HG03196 (cell line): Measurements from ENCODE around the gene CERS6.

ENCODE experiments used
- ATAC-seq: cut with Tn5 transposase; IDR thresholded peaks from one replicate; pipeline ENCODE4 v1.9.1; 2021; ENCODE audit not compliant: unreplicated experiment

Gene CERS6

DNA sequence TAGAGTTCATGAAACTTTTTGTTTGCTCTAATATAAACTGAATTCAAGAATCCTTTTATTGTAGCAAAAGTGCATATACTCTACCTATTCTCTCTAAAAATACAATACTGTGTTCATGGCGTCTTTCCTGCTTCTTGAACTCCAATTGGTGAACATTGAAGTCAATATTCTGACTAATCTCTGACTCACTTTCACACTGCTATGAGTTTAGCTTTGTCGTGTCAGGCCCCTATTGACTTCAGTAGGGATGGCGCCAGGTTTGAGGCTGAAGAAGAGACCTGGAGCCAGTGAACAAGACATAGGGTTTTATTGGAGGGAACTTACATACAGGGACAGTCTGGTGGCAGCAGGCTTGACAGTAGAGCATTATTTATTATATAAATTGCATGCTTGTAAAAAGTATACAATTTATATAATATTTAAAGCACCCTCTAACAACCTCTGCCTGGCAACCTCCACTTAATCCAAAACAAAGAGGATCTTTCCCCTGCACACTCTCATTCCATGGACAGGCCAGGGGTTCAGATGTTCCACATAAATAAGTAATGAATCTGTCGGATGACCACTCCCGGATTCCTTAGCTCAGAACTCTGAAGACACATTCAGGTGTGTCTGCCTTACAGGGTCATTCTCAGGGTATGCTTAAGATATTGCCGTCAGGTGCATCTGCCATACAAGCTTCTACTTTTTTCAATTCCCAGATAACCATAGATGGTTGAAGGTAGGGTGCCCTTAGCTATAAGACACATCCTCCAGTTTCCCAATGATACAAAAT, 141.0 kb downstream of the CERS6 start:
- no peak for ATAC-seq

DNA sequence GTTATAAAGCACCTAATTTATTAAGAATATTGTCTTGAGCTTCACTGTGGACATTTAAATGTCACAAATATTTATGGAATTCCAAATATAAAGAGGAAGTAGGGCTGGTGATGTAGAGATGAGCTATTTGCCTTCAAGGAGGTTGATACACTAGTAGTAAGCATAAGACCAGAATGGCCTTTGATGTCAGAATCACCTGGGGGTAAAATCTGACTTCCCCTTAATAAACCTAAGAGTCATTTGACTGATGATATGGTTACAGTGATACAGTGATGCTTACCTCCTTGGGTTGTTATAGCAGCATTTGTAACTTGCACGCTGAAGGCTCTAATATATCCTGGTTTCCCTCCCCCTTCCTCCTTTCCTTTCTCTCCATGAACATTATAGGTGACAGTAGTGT, 143.7 kb downstream of the CERS6 start:
- no peak for ATAC-seq

DNA sequence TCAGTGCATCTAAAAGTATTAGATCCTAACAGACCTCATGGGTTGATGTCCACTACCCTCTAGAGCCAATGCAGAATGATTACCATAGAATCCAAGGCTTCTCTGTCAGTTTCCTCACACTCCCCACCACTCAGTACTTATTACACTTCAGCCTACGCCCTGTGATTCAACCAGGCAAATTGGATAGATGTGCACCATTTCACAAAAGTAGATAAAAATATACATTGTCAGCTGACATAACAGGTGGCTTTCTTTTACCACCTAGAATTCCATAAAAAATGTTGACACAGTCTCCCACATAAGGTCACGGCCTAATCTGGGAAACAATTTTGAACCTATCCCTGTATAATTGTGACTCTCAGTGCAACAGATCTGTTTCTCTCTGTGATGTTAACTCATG, 144.9 kb downstream of the CERS6 start:
- no peak for ATAC-seq

DNA sequence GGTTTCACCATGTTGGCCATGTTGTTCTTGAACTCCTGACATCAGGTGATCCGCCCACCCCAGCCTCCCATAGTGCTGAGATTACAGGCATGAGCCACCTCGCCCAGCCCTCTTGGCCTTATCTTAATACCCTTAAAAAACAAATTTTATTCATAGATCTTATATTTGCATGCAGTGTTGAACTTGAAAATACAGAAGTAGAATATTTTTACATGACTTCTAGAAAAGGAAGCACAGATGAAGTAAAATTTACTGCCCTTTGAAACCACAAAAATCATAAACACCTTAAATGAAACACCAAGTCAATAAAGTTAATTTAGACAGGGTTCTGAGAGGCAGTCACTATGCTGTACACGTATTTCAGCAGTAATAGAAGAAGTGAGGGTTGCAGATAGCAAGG, 145.7 kb downstream of the CERS6 start:
- ATAC-seq = no peak

DNA sequence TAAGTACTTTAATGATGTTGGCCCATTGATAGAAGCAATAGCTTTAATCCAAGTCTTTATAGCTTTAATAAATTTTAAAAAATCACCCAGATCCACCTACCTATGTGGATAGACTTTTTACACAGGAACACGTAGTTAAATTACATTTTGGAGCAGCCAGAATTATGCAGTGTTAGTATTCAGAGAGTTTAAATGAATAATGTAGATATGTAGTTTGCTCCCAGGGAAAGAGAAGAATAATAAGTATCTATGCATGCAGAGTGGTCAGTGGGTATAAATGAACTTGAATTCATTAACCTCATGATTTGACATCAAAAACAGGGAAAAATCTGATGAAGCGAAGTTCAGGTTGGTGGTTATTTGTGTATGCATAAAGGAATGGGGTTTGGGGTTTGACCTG, 146.3 kb downstream of the CERS6 start:
- ATAC-seq = no peak

DNA sequence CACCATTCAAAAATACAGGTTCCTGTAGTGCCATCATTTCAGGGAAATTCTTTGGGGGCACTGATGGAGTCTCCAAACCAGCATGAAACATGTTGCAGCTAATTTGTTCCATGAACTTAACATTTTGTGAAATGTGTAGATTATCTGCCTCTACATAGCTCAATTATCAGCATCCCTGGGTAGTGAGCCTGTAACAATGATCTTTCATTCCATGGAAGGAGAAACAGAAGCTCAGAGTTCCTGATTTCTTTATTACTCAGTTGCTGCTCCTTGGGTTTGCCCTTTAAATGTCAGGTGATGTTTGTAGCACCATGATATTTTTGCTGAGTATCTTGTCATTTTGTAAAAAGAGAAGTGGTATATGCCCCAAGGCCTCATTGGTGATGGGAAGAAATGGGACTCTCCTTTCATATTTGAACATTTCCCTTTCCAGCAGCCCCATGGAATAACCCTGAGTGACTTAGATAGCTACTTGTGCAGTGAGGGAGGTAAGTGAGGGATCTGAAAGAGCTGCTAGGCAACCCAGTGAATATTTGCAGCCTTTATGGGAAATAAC, 146.9 kb downstream of the CERS6 start:
- ATAC-seq = no peak

DNA sequence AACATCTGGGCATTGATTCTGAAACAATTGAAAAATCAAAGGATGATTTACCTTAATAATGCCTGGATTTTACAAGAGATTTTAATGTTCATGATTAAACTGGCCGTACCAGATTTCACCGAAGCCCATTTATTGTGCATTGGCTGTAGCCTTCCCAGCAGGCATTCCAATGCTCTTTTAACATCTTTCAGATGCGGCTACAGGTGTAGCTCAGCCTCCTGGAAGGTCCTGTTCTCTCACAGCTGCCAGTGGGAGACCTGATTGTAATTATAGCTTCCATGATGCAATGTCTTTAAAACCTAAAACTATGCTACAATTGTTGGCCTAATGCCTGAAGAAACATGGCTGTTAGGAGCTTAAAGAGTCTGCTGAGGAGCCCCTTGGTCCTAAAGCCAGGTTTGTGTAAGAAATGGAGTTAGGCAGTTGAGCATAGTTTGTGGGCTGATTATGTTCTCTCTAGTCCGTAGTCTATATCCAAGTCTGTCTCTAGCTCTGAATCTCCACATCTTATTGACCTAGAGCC, 147.4 kb downstream of the CERS6 start:
- ATAC-seq = no peak

DNA sequence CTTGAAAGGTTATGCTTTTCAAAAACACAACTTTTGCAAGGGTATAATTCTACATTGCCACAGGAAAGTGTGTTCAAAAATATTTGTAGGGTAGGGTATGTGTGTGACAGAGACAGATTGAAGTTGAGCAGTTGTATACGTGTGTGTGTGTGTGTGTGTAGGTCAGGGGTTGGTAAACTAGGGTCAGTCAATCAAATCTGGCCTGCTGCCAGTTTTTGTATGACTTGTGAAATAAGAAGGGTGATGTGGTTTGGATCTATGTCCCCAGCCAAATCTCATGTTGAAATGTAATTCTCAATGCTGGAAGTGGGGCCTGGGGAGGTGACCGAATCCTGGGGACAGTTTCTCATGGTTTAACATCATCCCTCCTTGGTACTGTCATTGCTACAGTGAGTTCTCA, 148.2 kb downstream of the CERS6 start:
- no peak for ATAC-seq

DNA sequence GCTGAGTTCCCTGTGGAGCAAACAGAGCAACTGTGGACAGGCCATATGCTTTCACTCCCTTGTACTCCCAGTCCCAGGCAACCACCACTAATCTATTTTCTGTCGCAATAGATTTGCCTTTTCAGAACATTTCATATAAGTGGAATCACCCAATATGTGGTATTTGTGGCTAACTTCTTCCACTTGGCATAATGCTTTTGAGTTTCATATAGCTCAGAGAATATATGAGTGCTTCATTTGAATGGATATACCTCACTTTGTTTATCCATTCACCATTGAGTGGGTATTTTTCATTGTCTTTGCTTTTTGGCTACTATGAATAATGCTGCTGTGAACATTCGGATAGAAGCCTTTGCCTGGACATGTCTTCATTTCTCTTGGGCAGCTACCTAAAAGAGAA, 151.9 kb downstream of the CERS6 start:
- no peak for ATAC-seq

DNA sequence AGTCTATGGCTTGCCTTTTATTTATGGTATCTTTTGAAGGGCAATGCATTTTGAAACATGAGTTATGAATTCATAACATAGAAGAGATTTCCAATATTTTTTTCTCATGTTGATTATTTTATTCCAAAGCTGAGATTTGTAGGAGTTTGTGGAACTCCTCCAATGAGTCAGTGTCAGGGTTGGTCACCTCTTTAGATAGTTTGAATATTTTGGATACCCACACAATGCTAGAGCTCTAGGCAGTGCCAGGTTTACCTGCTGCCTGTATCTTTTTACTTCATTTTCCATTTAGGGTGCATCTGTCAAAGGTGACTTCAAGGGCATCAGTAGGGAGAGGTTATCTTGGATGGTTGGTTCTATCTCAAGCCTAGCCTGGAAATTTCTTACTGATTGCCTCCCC, 152.7 kb downstream of the CERS6 start:
- no peak for ATAC-seq

DNA sequence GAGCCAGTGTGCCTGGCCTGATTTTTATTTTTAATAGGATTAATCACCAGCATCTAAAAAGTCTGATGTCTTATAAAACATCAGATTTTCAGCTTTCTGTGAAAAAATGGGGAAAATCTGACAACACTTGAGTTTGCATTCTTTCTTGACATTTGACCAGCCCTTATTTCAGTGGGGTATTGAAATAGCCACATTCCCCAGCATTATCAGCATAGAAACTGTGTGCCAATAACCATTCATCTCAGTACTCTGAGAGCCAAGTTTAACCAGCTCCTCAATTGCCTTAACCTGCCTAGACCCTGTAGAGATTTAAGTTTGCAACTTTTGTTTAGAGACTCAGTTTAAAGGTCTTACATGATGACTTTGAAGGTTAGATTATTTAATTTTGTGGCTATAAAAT, 155.0 kb downstream of the CERS6 start:
- no peak for ATAC-seq

DNA sequence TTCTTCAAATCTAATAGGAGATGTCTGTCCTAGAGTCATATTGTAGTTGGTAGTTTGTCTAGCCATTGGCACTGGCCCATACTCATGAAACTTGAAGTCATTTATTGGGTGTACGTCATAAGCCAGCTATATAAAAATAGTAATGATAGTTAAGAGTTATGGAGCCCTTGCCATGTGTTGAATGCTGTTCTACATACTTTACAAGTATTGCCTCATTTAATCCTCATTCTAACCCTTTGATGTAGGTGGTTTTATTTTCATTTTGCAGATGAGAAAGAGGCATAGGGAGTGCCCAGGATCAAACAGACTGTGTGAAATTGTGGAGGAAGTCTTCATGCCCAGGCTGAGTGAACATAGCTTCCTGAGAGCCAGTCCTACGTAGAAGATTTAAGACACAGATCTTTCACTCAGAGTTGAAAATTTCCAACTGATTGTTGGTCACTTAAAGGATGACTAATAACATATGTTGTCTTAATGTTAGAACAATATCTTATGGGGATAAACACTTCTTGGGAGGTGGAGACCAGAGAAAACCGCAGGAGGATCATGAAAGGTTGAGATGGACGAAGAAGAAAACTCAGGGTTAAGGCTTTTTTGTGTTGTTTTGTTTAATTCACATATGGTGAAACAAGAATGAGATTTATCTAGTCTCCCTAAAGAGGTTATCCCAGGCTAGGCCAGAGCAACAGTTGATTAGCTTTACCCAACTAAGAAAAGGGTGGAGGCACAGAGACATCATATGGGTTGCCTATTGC, 156.0 kb downstream of the CERS6 start:
- ATAC-seq = no peak

DNA sequence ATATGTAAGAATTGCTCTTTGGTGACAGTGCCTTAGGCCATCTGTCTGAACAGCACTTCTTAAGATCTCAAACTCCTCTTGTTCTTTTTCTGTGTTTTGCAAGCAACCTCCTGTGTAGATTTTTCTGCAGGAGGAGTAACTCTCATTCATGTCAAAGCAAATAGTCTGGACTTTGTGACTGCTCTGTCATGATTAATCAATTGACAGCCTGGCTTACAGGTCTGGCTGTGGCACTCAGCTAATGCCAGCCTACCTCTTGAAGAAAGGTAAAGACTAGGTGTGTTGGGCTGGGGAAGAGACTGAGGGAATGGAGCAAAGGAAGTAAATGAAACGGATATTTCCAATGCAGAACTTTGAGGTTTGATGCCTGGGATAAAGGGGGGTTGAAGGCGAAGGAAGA, 156.6 kb downstream of the CERS6 start:
- ATAC-seq = no peak

DNA sequence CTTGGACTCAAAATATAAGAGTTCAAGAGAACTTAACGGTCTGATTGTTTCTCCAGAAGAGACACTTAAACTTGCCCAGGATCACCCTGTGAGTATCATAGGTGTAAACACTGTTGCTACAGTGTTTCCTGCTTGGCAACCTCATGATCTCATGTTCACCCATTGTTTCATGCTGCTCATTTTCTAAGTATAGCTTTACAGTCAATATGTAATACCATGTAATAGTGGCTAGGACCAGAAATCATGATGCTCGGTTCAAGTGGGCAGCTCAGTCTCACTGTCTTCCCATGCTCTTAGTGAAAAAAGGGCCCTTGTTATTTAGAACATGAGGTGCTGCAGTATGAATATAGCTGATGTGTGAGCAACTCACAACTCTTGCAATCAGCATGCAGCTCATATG, 157.5 kb downstream of the CERS6 start:
- no peak for ATAC-seq

DNA sequence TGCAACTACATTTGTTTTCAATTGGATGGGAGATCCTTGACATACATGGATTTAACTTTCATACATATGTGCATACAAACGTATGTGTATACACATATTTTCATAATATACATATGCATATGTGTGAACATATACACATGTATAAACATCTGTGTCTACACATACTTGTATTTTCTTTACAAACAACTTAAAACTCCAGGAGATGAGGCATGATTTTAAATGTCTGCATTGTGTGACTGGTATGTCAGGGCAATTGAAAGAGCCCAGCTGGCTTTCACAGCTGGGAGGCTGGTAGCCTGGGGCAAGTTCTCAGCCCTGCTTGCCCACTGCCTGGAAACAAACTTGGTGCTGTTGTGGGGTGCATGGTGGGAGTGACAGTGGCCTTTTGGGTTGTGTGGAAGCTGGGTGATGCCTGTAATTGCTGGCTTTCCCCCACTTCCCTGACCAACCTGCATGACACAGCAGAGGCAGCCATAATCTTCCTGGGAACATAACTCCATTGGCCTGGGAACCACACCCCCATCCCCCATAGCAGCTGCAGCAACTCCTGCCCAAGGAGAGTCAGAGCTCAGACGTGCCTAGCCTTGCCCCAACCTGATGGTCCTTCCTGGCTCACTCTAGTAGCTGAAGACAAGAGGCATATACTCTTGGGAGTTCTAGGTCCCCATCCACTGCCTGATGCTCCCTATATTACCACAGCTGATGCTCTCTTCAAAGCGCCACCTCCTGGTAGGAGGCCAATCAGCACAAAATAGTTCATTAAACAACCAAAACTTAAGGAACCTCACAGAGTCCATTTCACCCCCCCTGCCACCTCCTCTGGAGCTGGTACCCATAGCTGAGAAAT, 158.3 kb downstream of the CERS6 start:
- no peak for ATAC-seq

DNA sequence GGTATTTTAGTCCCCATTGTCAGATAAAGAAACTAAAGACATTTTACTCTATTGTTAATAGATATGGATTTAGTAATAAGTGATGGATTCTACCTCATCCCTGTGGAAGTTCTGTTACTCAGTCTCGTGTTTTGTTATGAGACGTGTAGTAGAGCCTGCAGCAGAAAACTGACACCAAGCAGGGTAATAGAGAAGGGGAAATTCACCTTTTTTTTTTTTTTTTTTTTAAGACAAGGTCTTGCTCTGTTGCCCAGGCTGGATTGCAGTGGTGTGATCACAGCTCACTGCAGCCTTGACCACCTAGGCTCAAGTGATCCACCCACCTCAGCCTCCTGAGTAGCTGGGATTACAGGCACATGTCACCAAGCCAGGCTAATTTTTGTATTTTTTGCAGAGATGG, 164.5 kb downstream of the CERS6 start:
- no peak for ATAC-seq

DNA sequence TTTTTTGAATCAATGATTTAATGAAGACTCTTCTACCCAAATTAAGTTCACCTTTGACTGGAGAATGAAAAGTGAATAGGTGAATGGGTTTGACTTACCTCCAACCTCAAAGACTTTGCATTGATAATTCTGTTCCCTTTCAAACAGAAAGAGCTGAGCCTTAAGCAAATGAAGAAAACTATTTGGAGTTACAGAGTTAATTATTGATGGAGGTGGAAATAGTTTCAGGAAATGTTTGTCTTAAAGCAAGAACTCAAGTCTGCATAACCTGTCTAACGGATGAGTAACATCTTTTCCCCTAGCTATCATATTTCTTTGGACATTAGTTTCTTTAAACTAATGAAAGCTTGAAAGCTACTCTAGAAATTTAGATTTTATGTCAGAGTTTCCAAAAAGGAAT, 166.5 kb downstream of the CERS6 start:
- ATAC-seq = no peak

DNA sequence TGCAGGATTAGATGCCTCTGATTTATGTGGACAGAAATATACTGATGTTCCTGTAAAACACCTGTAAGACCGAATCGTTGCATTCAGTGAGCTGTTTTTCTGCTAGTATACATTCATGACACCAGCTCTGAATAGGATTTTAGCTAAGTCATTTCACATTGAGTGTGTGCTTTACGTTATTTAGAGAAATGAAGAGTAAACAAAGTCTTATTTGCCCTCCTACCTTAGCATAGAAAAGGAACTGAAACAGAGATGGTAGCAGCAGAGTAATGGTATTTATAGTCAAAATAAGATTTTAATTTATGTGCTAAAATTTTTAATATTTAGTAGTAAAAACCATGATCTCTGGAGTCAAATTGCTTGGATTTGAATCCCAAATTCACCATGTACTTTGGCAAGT, 168.0 kb downstream of the CERS6 start:
- no peak for ATAC-seq

DNA sequence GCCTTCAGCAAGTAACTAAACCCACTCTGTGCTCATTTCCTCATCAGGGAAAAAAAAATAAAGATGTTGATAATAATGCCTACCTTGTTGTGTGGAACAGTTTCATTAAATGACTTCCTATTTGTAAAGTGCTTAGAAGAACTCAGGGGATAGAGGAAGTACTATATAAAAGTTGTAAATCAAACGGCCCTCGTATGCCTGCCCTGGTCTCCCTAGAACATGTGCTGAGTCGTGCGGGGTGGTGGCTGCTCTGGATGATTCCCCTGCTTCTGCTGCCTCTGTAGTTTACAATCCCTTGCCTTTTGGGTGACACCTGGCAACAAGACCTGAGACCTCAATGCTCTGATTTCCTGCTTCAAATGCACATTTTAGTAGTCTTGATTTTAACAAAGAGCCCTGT, 170.0 kb downstream of the CERS6 start:
- ATAC-seq = no peak

DNA sequence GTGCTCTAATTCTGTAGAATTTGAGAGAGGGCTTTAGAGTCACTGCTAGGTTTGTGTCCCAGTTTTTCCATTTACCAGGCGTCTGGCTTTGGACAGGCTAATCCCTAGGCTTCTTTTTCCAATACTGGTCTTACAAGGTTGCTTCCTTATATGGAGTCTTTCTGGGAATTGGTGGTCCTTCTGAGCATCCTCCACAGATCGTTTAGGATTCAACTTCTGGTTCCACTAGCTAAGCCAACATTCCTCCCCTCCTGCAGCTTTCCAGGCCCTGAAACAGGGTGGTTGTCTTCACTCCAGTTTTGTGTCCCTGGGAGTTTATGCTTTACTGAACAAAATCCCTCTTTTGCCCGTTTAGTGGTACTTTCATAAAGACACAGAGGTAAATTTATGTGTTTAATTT, 170.6 kb downstream of the CERS6 start:
- ATAC-seq = no peak

DNA sequence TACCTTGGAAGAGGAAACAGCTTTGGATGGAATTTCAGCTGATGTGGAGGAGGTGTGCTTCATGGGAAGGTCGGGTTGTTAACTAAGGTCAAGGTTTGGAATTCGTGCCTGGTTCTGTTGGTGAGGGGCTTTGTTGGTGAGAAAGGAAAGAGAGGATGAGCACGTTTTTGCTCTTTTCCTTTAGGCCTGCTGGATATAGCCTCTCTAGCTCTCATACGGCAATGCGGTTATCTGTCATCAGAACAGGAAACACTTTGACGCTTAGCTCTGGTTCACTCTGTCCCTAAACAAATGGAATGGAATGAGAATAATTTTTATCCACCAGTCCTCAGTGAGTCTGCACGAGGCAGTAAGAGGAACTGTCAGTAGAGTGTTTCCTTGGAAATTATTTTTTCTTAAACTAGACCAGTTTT, 176.6 kb downstream of the CERS6 start:
- no peak for ATAC-seq
